PC-9 (cell line): ENCODE measurements around the gene GBP3. TPM values are rescaled to one million over a fixed set of nuclear protein-coding genes. Genes with fewer than 3 reads are reported as not detected.

ENCODE experiments used
- Bru-seq: library from RNA; stranded (reverse); fragments of 400-500 nt; gene quantifications from one replicate; lab custom pipeline; 2021; lab: Mats Ljungman, UMichigan
- BruChase-seq, 2 experiments: library from RNA; stranded (reverse); fragments of 400-500 nt; gene quantifications; one replicate each; lab custom pipeline; 2021; lab: Mats Ljungman, UMichigan
- BruUV-seq: library from RNA; stranded (reverse); fragments of 400-500 nt; replicated peaks from 2 replicates; lab custom pipeline; 2021; lab: Mats Ljungman, UMichigan
- CTCF ChIA-PET: fragments of 300-600 bp; sonication (Branson Sonifier 250); formaldehyde crosslinking; loops from one replicate; lab custom pipeline; 2022; ENCODE audit warnings: antibody characterized with exemption; lab: Charles Lee
- POLR2A ChIA-PET: fragments of 300-600 bp; sonication (Branson Sonifier 250); formaldehyde crosslinking; loops from one replicate; lab custom pipeline; 2022; ENCODE audit warnings: antibody characterized with exemption; ENCODE audit not compliant: unreplicated experiment; lab: Charles Lee
- DNase-seq, 2 experiments: peaks; one replicate each; pipeline versions ENCODE4 v3.0.0 to v3.0.0-alpha.2; 2015 to 2022; ENCODE audit warnings: mixed read lengths in 1 of 2
- H2AFZ ChIP-seq: fragments of 200-600 bp; sonication (generic); 2 replicates; pipeline ENCODE4 v1.8.1; 2017; ENCODE audit warnings: antibody characterized with exemption
- H3F3A ChIP-seq: fragments of 200-600 bp; sonication (generic); 2 replicates; pipeline ENCODE4 v1.8.1; 2017; ENCODE audit warnings: antibody characterized with exemption, mild to moderate bottlenecking, low read depth; ENCODE audit not compliant: insufficient read depth
- H3K27ac ChIP-seq: fragments of 200-600 bp; sonication (generic); 2 replicates; pipeline ENCODE4 v1.6.1; 2016; ENCODE audit warnings: mixed run types
- H3K27me3 ChIP-seq: fragments of 200-600 bp; sonication (generic); 2 replicates; pipeline ENCODE4 v1.6.1; 2016; ENCODE audit warnings: low read depth, mixed run types; ENCODE audit not compliant: insufficient read depth
- H3K36me3 ChIP-seq: fragments of 200-600 bp; sonication (generic); 2 replicates; pipeline ENCODE4 v1.6.1; 2016; ENCODE audit warnings: low read depth, mixed run types
- H3K4me1 ChIP-seq: fragments of 200-600 bp; sonication (generic); replicated peaks from 2 replicates; pipeline ENCODE4 v1.6.1; 2016; ENCODE audit warnings: mixed run types; ENCODE audit not compliant: insufficient read depth
- H3K4me2 ChIP-seq: fragments of 200-600 bp; sonication (generic); 2 replicates; pipeline ENCODE4 v1.6.1; 2017; ENCODE audit warnings: mixed run types
- H3K4me3 ChIP-seq: fragments of 200-600 bp; sonication (generic); 2 replicates; pipeline ENCODE4 v1.6.1; 2016; ENCODE audit warnings: mixed run types
- H3K79me2 ChIP-seq: fragments of 200-600 bp; sonication (generic); 2 replicates; pipeline ENCODE4 v1.6.1; 2017; ENCODE audit warnings: low read depth, mixed run types
- H3K9me2 ChIP-seq: fragments of 200-600 bp; sonication (generic); 2 replicates; pipeline ENCODE4 v1.8.1; 2017; ENCODE audit warnings: mild to moderate bottlenecking; ENCODE audit not compliant: insufficient read depth
- H3K9me3 ChIP-seq: fragments of 200-600 bp; sonication (generic); 2 replicates; pipeline ENCODE4 v1.8.1; 2016; ENCODE audit warnings: low read depth; ENCODE audit not compliant: insufficient read depth
- H4K20me1 ChIP-seq: fragments of 200-600 bp; sonication (generic); 2 replicates; pipeline ENCODE4 v1.8.1; 2017; ENCODE audit not compliant: insufficient read depth
- CTCF ChIP-seq: fragments of 200-600 bp; sonication (generic); conservative IDR thresholded peaks from 2 replicates; pipeline ENCODE4 v1.6.1; 2017; ENCODE audit warnings: mixed run types, antibody characterized with exemption, mild to moderate bottlenecking, moderate library complexity
- EZH2 ChIP-seq: fragments of 200-600 bp; sonication (generic); IDR thresholded peaks from 2 replicates; pipeline ENCODE4 v1.8.0; 2017; ENCODE audit warnings: antibody characterized with exemption, low read depth
- intact Hi-C: fragments of 100-400 bp; cut with micrococcal nuclease; formaldehyde crosslinking; loops from one replicate; pipeline ENCODE4 v1.10.0; 2022; ENCODE audit not compliant: unreplicated experiment
- long read RNA-seq: library from polyadenylated mRNA; stranded (forward); transcript quantifications from one replicate; pipeline ENCODE4 v2.0.0, GENCODE V29; 2022
- total RNA-seq: library from RNA; stranded (reverse); gene quantifications from 2 replicates; pipeline ENCODE4 v1.2.3, GENCODE V29; 2021

The GBP3 gene, protein sequence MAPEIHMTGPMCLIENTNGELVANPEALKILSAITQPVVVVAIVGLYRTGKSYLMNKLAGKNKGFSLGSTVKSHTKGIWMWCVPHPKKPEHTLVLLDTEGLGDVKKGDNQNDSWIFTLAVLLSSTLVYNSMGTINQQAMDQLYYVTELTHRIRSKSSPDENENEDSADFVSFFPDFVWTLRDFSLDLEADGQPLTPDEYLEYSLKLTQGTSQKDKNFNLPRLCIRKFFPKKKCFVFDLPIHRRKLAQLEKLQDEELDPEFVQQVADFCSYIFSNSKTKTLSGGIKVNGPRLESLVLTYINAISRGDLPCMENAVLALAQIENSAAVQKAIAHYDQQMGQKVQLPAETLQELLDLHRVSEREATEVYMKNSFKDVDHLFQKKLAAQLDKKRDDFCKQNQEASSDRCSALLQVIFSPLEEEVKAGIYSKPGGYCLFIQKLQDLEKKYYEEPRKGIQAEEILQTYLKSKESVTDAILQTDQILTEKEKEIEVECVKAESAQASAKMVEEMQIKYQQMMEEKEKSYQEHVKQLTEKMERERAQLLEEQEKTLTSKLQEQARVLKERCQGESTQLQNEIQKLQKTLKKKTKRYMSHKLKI
- total RNA-seq (17.7 and 22.6 TPM in 2 replicates), Bru-seq, nascent RNA (percentile 69 among the genes with signal in this experiment), BruChase-seq, experiment 1, labeled RNA remaining after a 2-hour chase (percentile 71 among the genes with signal in this experiment), BruChase-seq, experiment 2, labeled RNA remaining after a 6-hour chase (percentile 72 among the genes with signal in this experiment)
- long read RNA-seq, transcript GBP3-202 (11 exons, 3,067 nt): major isoform, 19 of 34 reads
- long read RNA-seq, transcript GBP3-208 (12 exons, 2,561 nt): minor isoform, 8 of 34 reads
- long read RNA-seq, partial matches to known transcripts: 1 of 34 reads
- long read RNA-seq, other reads (novel, unspliced or antisense): 6 of 34 reads

DNA sequence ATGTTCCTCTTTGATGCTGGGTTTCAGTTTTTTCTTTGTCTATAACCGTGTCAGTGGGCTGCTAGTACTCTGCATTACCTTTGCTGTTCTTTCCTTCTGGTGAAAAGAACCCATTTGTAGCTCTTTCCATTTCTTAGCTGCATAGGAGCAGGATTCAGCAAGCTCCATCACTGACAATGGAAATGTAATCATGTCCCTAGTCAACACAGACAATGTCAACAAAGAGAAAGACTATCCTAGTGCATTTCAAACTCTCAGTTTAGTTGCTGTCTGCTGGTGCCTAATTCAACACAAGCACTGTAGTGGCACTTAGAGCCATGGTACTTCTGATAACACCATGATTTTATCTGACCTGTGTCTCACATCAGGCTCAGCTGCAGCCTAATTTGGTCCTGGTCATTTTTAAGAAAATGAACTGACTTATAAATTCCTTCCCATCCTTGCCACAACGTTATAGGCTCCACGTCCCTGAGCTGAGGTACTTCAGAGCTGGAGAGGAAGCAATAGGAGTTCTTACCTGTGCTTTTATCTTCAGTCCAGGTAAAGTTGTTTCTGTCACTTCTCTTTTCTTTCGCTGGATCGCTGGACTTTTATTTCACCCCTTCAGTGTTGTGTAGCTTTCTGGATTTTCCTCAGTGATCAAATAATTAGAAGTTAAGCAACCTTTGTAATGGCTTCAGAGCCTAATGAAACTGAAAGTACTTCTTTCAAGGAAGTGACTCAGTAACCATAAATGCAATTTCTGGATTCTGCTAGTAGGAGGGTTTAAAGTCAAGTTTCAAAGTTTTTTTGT, at the start of gene GBP3:
GBP3 (minus strand) TSS at position 700 of the 793 bp plus-strand sequence. CDS start 2,145 bp downstream, outside the sequence.
- TF ChIP-seq CTCF: no peak
- no peak for TF ChIP-seq EZH2
- peak within 1 kb of the TSS; percentile 80 for H3K4me2 ChIP-seq
- no peaks in the 10 kb centered on the region for H3K9me3 ChIP-seq
- peaks cover 41% of the 10 kb centered on the region for H3K4me1 ChIP-seq
- POLR2A ChIA-PET: interaction anchor here (0.6 to 1.1 kb wide), 7 partner anchors 34 to 930 kb away, joined by 3 to 20 read pairs (median 5); partner anchors contain the start of gene GBP1
- intact Hi-C loops: loop anchor here (2.0 kb wide), 1 partner anchor 42 kb away; the partner anchor contains the start of gene GBP1
- 0 out of 2 replicates have a peak, but pooled peaks cover 10% of the 10 kb centered on the region for H3K36me3 ChIP-seq
- peak within 1 kb of the TSS; percentile 78 for H3K27ac ChIP-seq
- CTCF ChIA-PET: interaction anchor here (0.5 to 1.1 kb wide), 2 partner anchors 177 to 1829 kb away, joined by 6 to 7 read pairs; partner anchors contain the start of gene GBP4
- no peaks in the 10 kb centered on the region for H3K9me2 ChIP-seq
- DNase-seq: peak in 1 of 2 experiments; percentile 82
- H4K20me1 ChIP-seq: no peaks in the 10 kb centered on the region
- peaks cover 12% of the 10 kb centered on the region for H3K79me2 ChIP-seq
- no peaks in the 10 kb centered on the region for H3K27me3 ChIP-seq
- peaks cover 28% of the 10 kb centered on the region for H3F3A ChIP-seq
- TSS peak; percentile 56 for BruUV-seq
- peak within 1 kb of the TSS; percentile 57 for H3K4me3 ChIP-seq
- peak within 1 kb of the TSS; percentile 79 for H2AFZ ChIP-seq

DNA sequence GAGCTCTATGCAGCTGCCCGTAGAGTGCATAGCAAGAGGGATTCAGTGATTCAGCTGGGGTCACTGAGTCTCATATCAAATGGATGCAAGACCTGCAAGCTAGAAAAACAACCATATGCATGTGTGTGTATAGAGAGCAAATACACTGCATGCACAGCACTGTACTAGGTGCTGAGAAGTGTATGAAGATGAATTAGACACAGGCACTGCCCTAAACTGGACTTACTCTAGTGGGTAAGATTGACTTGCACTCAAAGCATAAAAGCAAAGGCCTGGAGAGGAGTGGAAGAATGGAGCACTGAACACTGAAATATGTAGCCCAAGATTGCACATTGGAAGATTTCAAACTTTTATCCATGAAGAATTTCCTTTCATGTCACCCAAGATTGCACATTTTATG, 47.8 kb upstream of the GBP3 start:
- ChIA-PET POLR2A (no interaction called here), CTCF (interaction anchor here (0.6 kb wide), 1 partner anchor 87 kb away, joined by 10 read pairs; no protein-coding TSS in a partner anchor)
- H3K79me2 ChIP-seq: no peaks in the 10 kb centered on the region
- no peaks in the 10 kb centered on the region for H3K9me3 ChIP-seq
- H3K4me2 ChIP-seq: no peak overlapping the region
- TF ChIP-seq EZH2 (no peak), CTCF (no peak)
- no peaks in the 10 kb centered on the region for H3F3A ChIP-seq
- no peak overlapping the region for H3K27ac ChIP-seq
- H2AFZ ChIP-seq: no peak overlapping the region
- H3K4me1 ChIP-seq: 0 out of 2 replicates have a peak, but pooled peaks cover 7% of the 10 kb centered on the region
- H3K4me3 ChIP-seq: no peak overlapping the region
- no peak for DNase-seq
- H3K36me3 ChIP-seq: no peaks in the 10 kb centered on the region
- intact Hi-C loops: no loop called here
- no peaks in the 10 kb centered on the region for H3K9me2 ChIP-seq
- no peaks in the 10 kb centered on the region for H4K20me1 ChIP-seq
- H3K27me3 ChIP-seq: no peaks in the 10 kb centered on the region
- no TSS peak for BruUV-seq
